IMR-90 (cell line): Measurements from ENCODE around the gene ZNF831. TPM values are rescaled to one million over a fixed set of nuclear protein-coding genes. Genes with fewer than 3 reads are reported as not detected.

Experiments used
- ATAC-seq: fragments of 200-7000 bp; cut with Tn5 transposase; 2 replicates; pipeline ENCODE4 v1.9.1; 2020; ENCODE audit warnings: low read depth, mild to moderate bottlenecking, moderate library complexity
- BruUV-seq: library from RNA; stranded (reverse); fragments of 400-500 nt; replicated peaks from 2 replicates; lab custom pipeline; 2021; lab: Mats Ljungman, UMichigan
- CTCF ChIA-PET: fragments of 300-600 bp; formaldehyde crosslinking; extraction: SDS; loops from one replicate; lab custom pipeline; 2021; ENCODE audit warnings: antibody characterized with exemption; lab: Yijun Ruan, JAX
- POLR2A ChIA-PET: fragments of 300-600 bp; sonication (Branson Sonifier 250); formaldehyde crosslinking; loops from one replicate; lab custom pipeline; 2022; ENCODE audit warnings: antibody characterized with exemption; ENCODE audit not compliant: unreplicated experiment; lab: Charles Lee
- DNase-seq: peaks from one replicate; pipeline ENCODE4 v3.0.0; 2013
- H2AFZ ChIP-seq: replicated peaks from 2 replicates; pipeline ENCODE3; 2013; ENCODE audit warnings: low read length, mild to moderate bottlenecking; ENCODE audit not compliant: poor library complexity
- H2AK5ac ChIP-seq: 2 replicates; pipeline ENCODE4 v1.6.1; 2013; ENCODE audit warnings: low read depth, low read length, inconsistent platforms
- H2AK9ac ChIP-seq: replicated peaks from 2 replicates; pipeline ENCODE3; 2013; ENCODE audit warnings: mild to moderate bottlenecking, low read depth, low read length, moderate library complexity; ENCODE audit not compliant: poor library complexity
- H2BK120ac ChIP-seq: 2 replicates; pipeline ENCODE4 v1.6.1; 2013; ENCODE audit warnings: low read depth, low read length, inconsistent platforms
- H2BK15ac ChIP-seq: 3 replicates; pipeline ENCODE4 v1.6.1; 2013; ENCODE audit warnings: low read depth, low read length, inconsistent platforms
- H2BK20ac ChIP-seq: 2 replicates; pipeline ENCODE4 v1.6.1; 2013; ENCODE audit warnings: low read depth, mild to moderate bottlenecking, inconsistent platforms, low read length, moderate library complexity
- H2BK5ac ChIP-seq: 2 replicates; pipeline ENCODE4 v1.6.1; 2013; ENCODE audit warnings: mild to moderate bottlenecking, low read depth, low read length, inconsistent platforms; ENCODE audit not compliant: poor library complexity, severe bottlenecking
- H3K14ac ChIP-seq: replicated peaks from 2 replicates; pipeline ENCODE4 v1.6.1; 2013; ENCODE audit warnings: low read depth, low read length, inconsistent platforms
- H3K18ac ChIP-seq: 2 replicates; pipeline ENCODE4 v1.6.1; 2013; ENCODE audit warnings: low read depth, low read length, control low read depth
- H3K23ac ChIP-seq: 2 replicates; pipeline ENCODE4 v1.6.1; 2013; ENCODE audit warnings: low read depth, low read length, inconsistent platforms
- H3K27ac ChIP-seq: 2 replicates; pipeline ENCODE4 v1.5.1; 2013; ENCODE audit warnings: mild to moderate bottlenecking, control low read depth, low read length; ENCODE audit not compliant: insufficient read depth
- H3K27me3 ChIP-seq: 2 replicates; pipeline ENCODE4 v1.6.1; 2013; ENCODE audit warnings: low read length; ENCODE audit not compliant: control insufficient read depth, insufficient read depth
- H3K36me3 ChIP-seq: 2 replicates; pipeline ENCODE4 v1.6.1; 2013; ENCODE audit warnings: low read length, mixed read lengths; ENCODE audit not compliant: control insufficient read depth, insufficient read depth
- H3K4ac ChIP-seq: 2 replicates; pipeline ENCODE4 v1.6.1; 2013; ENCODE audit warnings: low read depth, low read length, inconsistent platforms
- H3K4me1 ChIP-seq: 2 replicates; pipeline ENCODE4 v1.6.1; 2013; ENCODE audit warnings: low read length, mixed read lengths; ENCODE audit not compliant: control insufficient read depth, insufficient read depth
- H3K4me2 ChIP-seq: 2 replicates; pipeline ENCODE4 v1.6.1; 2013; ENCODE audit warnings: low read depth, mild to moderate bottlenecking, control low read depth, low read length, moderate library complexity
- H3K4me3 ChIP-seq: 2 replicates; pipeline ENCODE4 v1.5.1; 2013; ENCODE audit warnings: low read depth, mild to moderate bottlenecking, control low read depth, low read length, moderate library complexity; ENCODE audit not compliant: insufficient read depth
- H3K56ac ChIP-seq: 2 replicates; pipeline ENCODE4 v1.6.1; 2013; ENCODE audit warnings: low read length, inconsistent platforms; ENCODE audit not compliant: insufficient read depth; ENCODE audit errors: extremely low read depth
- H3K79me1 ChIP-seq, 2 experiments: 2 replicates each; pipeline ENCODE4 v1.6.1; 2013; ENCODE audit warnings: low read length in 2 of 2, inconsistent platforms in 1 of 2, low read depth in 1 of 2
- H3K9ac ChIP-seq: 2 replicates; pipeline ENCODE4 v1.6.1; 2013; ENCODE audit warnings: low read depth, low read length, control low read depth
- H3K9me1 ChIP-seq: 2 replicates; pipeline ENCODE4 v1.6.1; 2013; ENCODE audit warnings: low read length, inconsistent platforms; ENCODE audit not compliant: insufficient read depth
- H3K9me3 ChIP-seq: 2 replicates; pipeline ENCODE4 v1.6.1; 2013; ENCODE audit warnings: low read length; ENCODE audit not compliant: control insufficient read depth, insufficient read depth
- H4K20me1 ChIP-seq: 2 replicates; pipeline ENCODE4 v1.6.1; 2013; ENCODE audit warnings: low read length, inconsistent platforms; ENCODE audit not compliant: insufficient read depth
- H4K5ac ChIP-seq: 2 replicates; pipeline ENCODE4 v1.6.1; 2013; ENCODE audit warnings: mild to moderate bottlenecking, low read depth, low read length, control low read depth
- H4K8ac ChIP-seq, 2 experiments: 2 replicates each; pipeline ENCODE4 v1.6.1; 2013; ENCODE audit warnings: low read depth in 2 of 2, low read length in 2 of 2, control low read depth in 1 of 2, inconsistent platforms in 1 of 2
- H4K91ac ChIP-seq: 2 replicates; pipeline ENCODE4 v1.6.1; 2013; ENCODE audit warnings: low read depth, low read length, inconsistent platforms; ENCODE audit not compliant: insufficient read depth
- BHLHE40 ChIP-seq: fragments of 150-350 bp; IDR thresholded peaks from 2 replicates; pipeline ENCODE4 v1.6.1; 2016; ENCODE audit warnings: mild to moderate bottlenecking, low read depth, low read length
- CEBPB ChIP-seq: IDR thresholded peaks from 2 replicates; pipeline ENCODE4 v1.6.1; 2012; ENCODE audit warnings: low read depth, low read length, improper control_type of control experiment
- CHD1 ChIP-seq: IDR thresholded peaks from 2 replicates; pipeline ENCODE4 v1.6.1; 2012; ENCODE audit warnings: low read depth, low read length, improper control_type of control experiment
- FOS ChIP-seq: fragments of 150-350 bp; IDR thresholded peaks from 2 replicates; pipeline ENCODE4 v1.6.1; 2016; ENCODE audit warnings: low read depth, low read length
- MAFK ChIP-seq: IDR thresholded peaks from 2 replicates; pipeline ENCODE4 v1.6.1; 2012; ENCODE audit warnings: low read depth, low read length, improper control_type of control experiment
- MAZ ChIP-seq: IDR thresholded peaks from 2 replicates; pipeline ENCODE4 v1.6.1; 2012; ENCODE audit warnings: low read depth, mild to moderate bottlenecking, low read length, improper control_type of control experiment, moderate library complexity, borderline replicate concordance
- MXI1 ChIP-seq: IDR thresholded peaks from 2 replicates; pipeline ENCODE4 v1.6.1; 2012; ENCODE audit warnings: low read depth, mild to moderate bottlenecking, low read length, moderate library complexity, borderline replicate concordance
- NFE2L2 ChIP-seq: fragments of 150-350 bp; IDR thresholded peaks from 2 replicates; pipeline ENCODE4 v1.6.1; 2016; ENCODE audit warnings: low read depth, mild to moderate bottlenecking, low read length
- POLR2A ChIP-seq: IDR thresholded peaks from 2 replicates; pipeline ENCODE4 v1.6.1; 2012; ENCODE audit warnings: mild to moderate bottlenecking, low read depth, low read length
- RAD21 ChIP-seq: IDR thresholded peaks from 2 replicates; pipeline ENCODE4 v1.6.1; 2012; ENCODE audit warnings: low read length, improper control_type of control experiment
- RCOR1 ChIP-seq: IDR thresholded peaks from 2 replicates; pipeline ENCODE4 v1.6.1; 2012; ENCODE audit warnings: mild to moderate bottlenecking, low read length, improper control_type of control experiment; ENCODE audit not compliant: insufficient replicate concordance
- RFX5 ChIP-seq: IDR thresholded peaks from 2 replicates; pipeline ENCODE4 v1.8.0; 2012; ENCODE audit warnings: low read depth, mild to moderate bottlenecking, low read length, moderate library complexity
- SMC3 ChIP-seq: fragments of 150-350 bp; IDR thresholded peaks from 2 replicates; pipeline ENCODE4 v1.6.1; 2016; ENCODE audit warnings: low read depth, mild to moderate bottlenecking, antibody characterized with exemption, low read length, moderate library complexity
- USF2 ChIP-seq: fragments of 150-350 bp; IDR thresholded peaks from 2 replicates; pipeline ENCODE4 v1.6.1; 2017; ENCODE audit warnings: mild to moderate bottlenecking, antibody characterized with exemption, low read length, low read depth
- WGBS, 2 experiments: methylation state at CpG; one replicate each; pipeline versions ENCODE4 v1.1.5 to v1.1.7; 2013; ENCODE audit warnings: missing lambda C conversion rate in 2 of 2; ENCODE audit not compliant: insufficient read length in 1 of 2; ENCODE audit errors: extremely low coverage in 2 of 2; 5-methylcytosine and 5-hydroxymethylcytosine counted together
- dilution Hi-C: fragments of 300-500 bp; cut with HindIII; formaldehyde crosslinking; loops from one replicate; pipeline ENCODE4 v1.14.3; 2018; ENCODE audit warnings: low sequenced_read_pairs; ENCODE audit not compliant: unreplicated experiment
- in situ Hi-C: fragments of 300-500 bp; cut with MboI; formaldehyde crosslinking; loops from 3 replicates; pipeline ENCODE4 v1.14.3; 2019; ENCODE audit warnings: low sequenced_read_pairs, inconsistent platforms, mixed read lengths
- intact Hi-C: fragments of 100-400 bp; cut with micrococcal nuclease; formaldehyde crosslinking; loops from 2 replicates; pipeline ENCODE4 v1.10.0; 2022
- polyA plus RNA-seq, 3 experiments: library from polyadenylated mRNA; depleted of rRNA; stranded (reverse); fragments of >200 nt; gene quantifications; 2 replicates each; pipeline ENCODE4 v1.2.3, GENCODE V29; 2012; ENCODE audit warnings: low replicate concordance in 1 of 3
- total RNA-seq: library from RNA; depleted of rRNA; stranded (reverse); fragments of >200 nt; gene quantifications from 2 replicates; pipeline ENCODE4 v1.2.3, GENCODE V29; 2012
- TF ChIP-seq, protein P1 (sequence below): conservative IDR thresholded peaks from 2 replicates; pipeline ENCODE4 v1.5.1; 2012; ENCODE audit warnings: mild to moderate bottlenecking, low read depth, low read length, improper control_type of control experiment

The ZNF831 gene
- total and polyA plus RNA-seq, 2 of the 4 experiments (the other 2 are of a cell fraction) = not detected

GRCh38 chr20:59223750-59224149 is 60.1 kb downstream of the ZNF831 start:
- TF ChIP-seq SMC3 (no peak), POLR2A (no peak), NFE2L2 (no peak), USF2 (no peak), MAFK (no peak), CEBPB (no peak), RCOR1 (no peak), CHD1 (no peak), BHLHE40 (no peak), RAD21 (no peak), MAZ (no peak), MXI1 (no peak), RFX5 (no peak), FOS (no peak)
- TF ChIP-seq, protein P1, sequence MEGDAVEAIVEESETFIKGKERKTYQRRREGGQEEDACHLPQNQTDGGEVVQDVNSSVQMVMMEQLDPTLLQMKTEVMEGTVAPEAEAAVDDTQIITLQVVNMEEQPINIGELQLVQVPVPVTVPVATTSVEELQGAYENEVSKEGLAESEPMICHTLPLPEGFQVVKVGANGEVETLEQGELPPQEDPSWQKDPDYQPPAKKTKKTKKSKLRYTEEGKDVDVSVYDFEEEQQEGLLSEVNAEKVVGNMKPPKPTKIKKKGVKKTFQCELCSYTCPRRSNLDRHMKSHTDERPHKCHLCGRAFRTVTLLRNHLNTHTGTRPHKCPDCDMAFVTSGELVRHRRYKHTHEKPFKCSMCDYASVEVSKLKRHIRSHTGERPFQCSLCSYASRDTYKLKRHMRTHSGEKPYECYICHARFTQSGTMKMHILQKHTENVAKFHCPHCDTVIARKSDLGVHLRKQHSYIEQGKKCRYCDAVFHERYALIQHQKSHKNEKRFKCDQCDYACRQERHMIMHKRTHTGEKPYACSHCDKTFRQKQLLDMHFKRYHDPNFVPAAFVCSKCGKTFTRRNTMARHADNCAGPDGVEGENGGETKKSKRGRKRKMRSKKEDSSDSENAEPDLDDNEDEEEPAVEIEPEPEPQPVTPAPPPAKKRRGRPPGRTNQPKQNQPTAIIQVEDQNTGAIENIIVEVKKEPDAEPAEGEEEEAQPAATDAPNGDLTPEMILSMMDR = no peak
- in situ Hi-C loops (no loop called here), dilution Hi-C loops (no loop called here), intact Hi-C loops (loop anchor here (2.0 to 10.0 kb wide), 4 partner anchors 135 to 989 kb away; partner anchors contain the start of gene STX16)
- no peak overlapping the region for H4K5ac ChIP-seq
- H2BK5ac ChIP-seq = no peak overlapping the region
- no peaks in the 10 kb centered on the region for H3K79me1 ChIP-seq
- no peak overlapping the region for H2BK15ac ChIP-seq
- no peak overlapping the region for H2BK20ac ChIP-seq
- H3K27ac ChIP-seq = no peak overlapping the region
- H2AFZ ChIP-seq = no peak overlapping the region
- H4K91ac ChIP-seq = no peak overlapping the region
- peaks cover 4% of the 10 kb centered on the region; the same call in 1 of the 2 replicates for H3K9me3 ChIP-seq
- no peak overlapping the region for H3K9ac ChIP-seq
- H2AK9ac ChIP-seq = no peak overlapping the region
- H3K14ac ChIP-seq = no peak overlapping the region
- H3K27me3 ChIP-seq = peaks cover 44% of the 10 kb centered on the region
- no peaks in the 10 kb centered on the region for H3K36me3 ChIP-seq
- BruUV-seq = no TSS peak
- ATAC-seq = no peak
- WGBS, 2 experiments = no CpG with 5 or more reads among the region's 12 CpGs
- no peaks in the 10 kb centered on the region for H3K9me1 ChIP-seq
- H3K4me1 ChIP-seq = no peaks in the 10 kb centered on the region
- no peak overlapping the region for H3K23ac ChIP-seq
- no peak overlapping the region for H3K18ac ChIP-seq
- no peak overlapping the region for H3K4me3 ChIP-seq
- ChIA-PET POLR2A (no interaction called here), CTCF (interaction anchor here (2.1 kb wide), 1 partner anchor 357 kb away, joined by 17 read pairs; no protein-coding TSS in a partner anchor)
- no peak overlapping the region for H3K4me2 ChIP-seq
- H3K4ac ChIP-seq = no peak overlapping the region
- no peaks in the 10 kb centered on the region for H4K20me1 ChIP-seq
- no peak for DNase-seq
- no peak overlapping the region for H4K8ac ChIP-seq
- no peak overlapping the region for H2AK5ac ChIP-seq
- no peak overlapping the region for H3K56ac ChIP-seq
- H2BK120ac ChIP-seq = no peak overlapping the region
